ENCODE data around the gene FGGY. TPM values are rescaled to one million over a fixed set of nuclear protein-coding genes. Genes with fewer than 3 reads are reported as not detected.

The FGGY gene
- total RNA-seq, 2 donors from 2014 or later: 14.6 to 24.7 TPM

DNA sequence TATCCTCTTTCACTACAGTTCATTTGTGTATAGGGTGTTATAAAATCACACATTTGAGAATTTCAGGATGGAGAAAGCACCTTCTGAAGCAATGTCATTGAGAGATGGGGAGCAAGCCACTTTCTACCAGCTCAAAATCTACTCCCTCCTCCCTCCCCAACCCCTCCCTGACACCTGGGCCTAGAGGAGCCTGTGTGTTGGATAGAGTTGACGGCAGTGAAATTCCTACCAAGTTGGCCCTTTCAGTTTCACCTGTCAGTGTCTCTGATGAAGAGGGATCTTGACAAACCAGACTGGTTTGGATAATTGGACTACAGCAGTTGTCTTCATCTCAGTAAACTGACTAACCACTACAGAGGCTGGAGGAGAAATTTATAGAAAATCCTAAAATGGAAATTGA is 392.8 kb downstream of the FGGY start:
- DNase-seq (ENCODE audit: low spot score): no peak
- intact Hi-C loops (cut with DNase I): loop anchor here in 1 of 2 donors (5.0 kb wide), 1 partner anchor 392 kb away; the partner anchor contains the start of gene FGGY

DNA sequence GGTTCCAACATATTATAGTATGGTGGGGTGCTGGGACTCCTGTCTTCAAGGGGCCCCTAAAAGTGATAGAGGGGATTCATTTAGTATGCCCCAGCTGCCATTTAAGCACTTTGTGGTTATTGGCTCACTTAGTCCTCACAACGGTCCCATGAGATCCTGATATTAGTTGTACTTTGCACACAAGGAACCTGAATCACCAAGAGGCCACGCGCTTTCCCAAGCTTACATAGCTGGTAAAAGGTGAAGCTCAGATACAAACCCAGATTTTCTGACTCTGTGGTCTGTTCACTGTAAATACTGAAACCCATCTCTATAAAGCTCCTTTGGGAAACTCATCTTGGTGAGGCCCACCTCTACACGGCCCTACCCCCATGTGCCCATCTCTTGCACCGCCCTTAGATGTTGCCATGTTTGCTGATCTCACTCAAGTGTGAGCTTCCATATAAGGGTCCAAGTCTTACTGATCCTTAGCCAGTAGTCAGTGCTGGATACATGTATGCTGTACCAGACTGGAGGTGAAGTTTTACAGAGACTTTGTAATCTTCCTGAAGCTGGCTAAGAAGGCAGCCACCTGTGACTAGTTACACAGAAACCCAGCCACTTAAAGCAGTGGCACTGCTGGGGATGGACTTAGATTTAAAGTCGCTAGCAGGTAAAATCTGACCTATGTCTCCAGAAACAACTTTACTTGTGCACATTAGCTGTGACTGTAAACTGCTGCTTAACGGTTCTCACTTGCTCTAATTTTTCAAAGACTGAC is 393.5 kb downstream of the FGGY start:
- DNase-seq (ENCODE audit: low spot score): no peak
- intact Hi-C loops (cut with DNase I): loop anchor here in 1 of 2 donors (5.0 kb wide), 1 partner anchor 393 kb away; the partner anchor contains the start of gene FGGY

DNA sequence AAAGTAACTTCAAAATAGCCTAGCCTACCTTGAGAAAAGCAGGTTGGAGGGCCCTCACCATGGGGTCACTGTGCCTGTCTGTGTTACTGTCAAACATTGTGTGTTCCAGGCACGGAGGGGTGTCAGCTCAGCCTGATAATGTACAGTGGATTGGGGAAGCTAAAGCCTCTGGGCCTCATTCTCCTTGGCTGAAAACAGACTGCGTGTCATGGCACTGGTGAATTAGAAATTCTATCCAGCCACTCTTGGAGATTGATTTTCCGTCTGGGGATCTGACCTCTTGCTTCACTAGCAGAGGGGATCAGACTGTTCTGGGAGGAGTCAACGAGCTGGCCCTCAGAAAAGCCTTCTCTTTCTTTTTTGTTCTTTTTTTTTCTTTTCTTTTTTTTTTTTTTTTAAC is 394.4 kb downstream of the FGGY start:
- no peak for DNase-seq (ENCODE audit: low spot score)
- intact Hi-C loops (cut with DNase I): loop anchor here in 1 of 2 donors (5.0 kb wide), 1 partner anchor 394 kb away; the partner anchor contains the start of gene FGGY

GRCh38 chr1:59692591-59692990 is 395.7 kb downstream of the FGGY start:
- DNase-seq (ENCODE audit: low spot score): no peak
- intact Hi-C loops (cut with DNase I): loop anchor here in 1 of 2 donors (5.0 kb wide), 1 partner anchor 395 kb away; the partner anchor contains the start of gene FGGY

DNA sequence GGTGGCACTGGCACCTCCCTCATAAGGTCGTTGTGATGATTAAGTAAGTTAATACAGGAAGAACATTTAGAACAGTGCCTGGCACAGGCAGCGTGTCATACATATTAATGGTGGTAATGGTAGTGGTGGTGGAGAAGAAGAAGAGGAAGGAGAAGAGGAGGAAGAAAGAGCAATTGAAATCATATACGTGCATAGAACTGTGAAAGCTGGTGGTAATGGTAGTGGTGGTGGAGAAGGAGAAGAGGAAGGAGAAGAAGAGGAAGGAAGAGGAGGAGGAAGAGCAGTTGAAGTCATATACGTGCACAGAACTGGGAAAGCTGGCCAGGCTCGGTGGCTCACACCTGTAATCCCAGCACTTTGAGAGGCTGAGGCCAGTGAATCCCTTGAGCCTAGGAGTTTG is 396.5 kb downstream of the FGGY start:
- no peak for DNase-seq (ENCODE audit: low spot score)
- intact Hi-C loops (cut with DNase I): loop anchor here in 1 of 2 donors (5.0 kb wide), 1 partner anchor 396 kb away; the partner anchor contains the start of gene FGGY

DNA sequence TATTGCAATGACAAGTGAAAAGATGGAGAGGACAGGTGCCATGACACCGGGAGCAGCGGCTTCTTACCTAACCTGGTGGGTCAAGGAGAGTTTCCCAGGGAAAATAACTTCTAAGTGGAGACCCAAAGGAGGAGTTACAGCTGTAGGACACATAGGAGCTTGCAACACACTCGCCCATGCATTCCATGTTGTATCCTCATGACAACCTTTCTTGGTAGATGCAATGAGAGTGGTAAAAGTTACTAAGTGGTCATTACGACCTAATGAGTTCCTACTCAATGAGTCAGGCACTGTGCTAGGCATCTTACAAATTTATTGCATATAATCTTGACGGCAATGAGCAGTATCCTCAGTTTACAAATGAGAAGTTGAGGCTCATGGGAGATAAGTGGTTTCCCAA is 398.4 kb downstream of the FGGY start:
- DNase-seq (ENCODE audit: low spot score): no peak
- intact Hi-C loops (cut with DNase I): no loop called here

DNA sequence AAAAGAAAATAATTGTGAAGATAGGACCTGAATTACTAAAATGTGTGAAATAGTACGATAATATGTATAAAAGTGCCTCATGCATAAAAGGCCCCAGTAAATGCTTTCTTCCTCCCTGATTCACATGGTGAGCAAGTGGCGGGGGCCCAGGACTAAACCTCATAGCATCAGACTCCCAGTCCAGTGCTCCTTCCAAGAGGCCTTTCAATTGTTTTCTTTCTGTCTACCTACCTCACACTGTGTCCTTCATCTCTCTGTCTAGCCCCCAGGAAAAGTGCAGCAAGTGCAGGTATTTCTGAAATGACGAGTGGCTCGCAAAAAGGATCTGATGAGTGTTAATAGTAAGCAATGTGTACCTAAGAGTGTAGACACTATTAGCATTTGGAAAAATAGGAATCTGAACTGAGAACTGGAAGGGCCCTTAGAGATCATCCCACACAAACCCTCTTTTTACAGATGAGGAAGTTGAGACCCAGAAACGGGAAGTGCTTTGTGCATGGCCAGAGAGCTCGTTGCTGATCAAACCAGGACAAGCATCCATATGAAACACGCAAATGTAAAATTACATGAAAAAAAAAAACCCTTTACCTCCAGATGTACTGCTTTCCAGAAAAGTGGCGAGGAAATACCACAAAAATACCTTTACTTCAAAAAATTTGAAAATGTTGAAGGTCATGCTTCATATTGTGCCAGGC is 399.7 kb downstream of the FGGY start:
- DNase-seq (ENCODE audit: low spot score): no peak
- intact Hi-C loops (cut with DNase I): no loop called here

DNA sequence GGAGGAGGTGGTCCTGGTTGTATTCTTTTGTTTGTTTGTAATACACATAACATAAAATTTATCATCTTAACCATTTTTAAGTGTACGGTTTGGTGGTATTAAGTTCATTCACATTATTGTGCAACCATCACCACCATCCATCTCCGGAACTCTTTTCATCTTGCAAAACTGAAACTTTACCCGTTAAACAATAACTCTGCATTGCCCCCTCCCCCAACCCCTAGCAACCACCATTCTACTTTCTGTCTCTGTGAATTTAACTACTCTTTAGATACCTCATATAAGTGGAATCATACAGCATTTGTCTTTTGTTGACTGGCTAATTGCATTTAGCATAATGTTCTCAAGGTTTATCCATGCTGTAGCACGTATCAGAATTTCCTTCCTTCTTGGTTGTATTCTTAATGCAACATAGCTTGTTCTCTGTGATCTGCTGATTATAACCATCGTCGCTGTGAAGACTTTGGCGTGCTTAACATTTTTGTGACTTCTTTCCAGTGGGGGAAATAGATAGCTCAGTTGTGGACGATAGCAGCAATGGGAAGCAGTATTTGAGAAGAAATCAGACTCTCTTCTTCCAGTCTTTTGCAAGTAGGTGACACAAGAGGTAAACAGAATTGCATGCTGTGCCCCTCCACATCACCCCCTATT is 400.4 kb downstream of the FGGY start:
- intact Hi-C loops (cut with DNase I): no loop called here
- DNase-seq (ENCODE audit: low spot score): no peak

GRCh38 chr1:59698386-59698785 is 401.5 kb downstream of the FGGY start:
- DNase-seq (ENCODE audit: low spot score): no peak
- intact Hi-C loops (cut with DNase I): loop anchor here in 1 of 2 donors (1.0 kb wide), 1 partner anchor 29 kb away; no protein-coding TSS in a partner anchor

DNA sequence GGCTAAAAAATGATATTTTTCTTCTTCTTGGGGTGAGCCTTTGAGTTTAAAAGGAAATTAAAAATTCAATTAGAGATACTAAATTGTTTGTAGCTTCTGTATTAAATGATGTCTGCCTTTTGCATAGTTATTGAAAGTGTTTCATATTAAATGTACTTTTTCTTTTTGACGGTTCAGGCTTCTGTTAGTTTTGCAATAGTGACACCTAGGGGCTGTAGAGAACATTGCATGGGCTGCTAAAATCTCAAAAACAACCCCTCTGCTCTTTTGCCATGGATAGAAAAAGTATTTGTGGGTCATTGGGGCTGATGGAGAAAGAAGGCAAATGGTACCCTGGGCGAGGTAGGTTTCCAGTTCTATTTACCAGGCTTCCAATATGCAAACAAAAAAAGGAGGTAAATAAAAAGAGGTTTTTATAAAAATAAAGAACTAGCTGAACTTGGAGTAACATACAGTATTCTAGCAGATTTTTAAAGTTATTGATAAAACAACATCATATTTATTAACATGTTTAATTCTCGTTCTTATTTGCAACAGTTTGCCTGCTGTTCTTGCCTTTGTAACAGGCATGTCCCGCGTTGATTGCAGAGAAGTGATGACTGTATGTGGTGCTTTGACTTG is 402.4 kb downstream of the FGGY start:
- intact Hi-C loops (cut with DNase I): no loop called here
- DNase-seq (ENCODE audit: low spot score): no peak

GRCh38 chr1:59701376-59701775 is 404.5 kb downstream of the FGGY start:
- intact Hi-C loops (cut with DNase I): loop anchor here (10.0 kb wide), 2 partner anchors 407 to 947 kb away; partner anchors contain the start of gene FGGY (in 1 of the 2)
- DNase-seq (ENCODE audit: low spot score): no peak

DNA sequence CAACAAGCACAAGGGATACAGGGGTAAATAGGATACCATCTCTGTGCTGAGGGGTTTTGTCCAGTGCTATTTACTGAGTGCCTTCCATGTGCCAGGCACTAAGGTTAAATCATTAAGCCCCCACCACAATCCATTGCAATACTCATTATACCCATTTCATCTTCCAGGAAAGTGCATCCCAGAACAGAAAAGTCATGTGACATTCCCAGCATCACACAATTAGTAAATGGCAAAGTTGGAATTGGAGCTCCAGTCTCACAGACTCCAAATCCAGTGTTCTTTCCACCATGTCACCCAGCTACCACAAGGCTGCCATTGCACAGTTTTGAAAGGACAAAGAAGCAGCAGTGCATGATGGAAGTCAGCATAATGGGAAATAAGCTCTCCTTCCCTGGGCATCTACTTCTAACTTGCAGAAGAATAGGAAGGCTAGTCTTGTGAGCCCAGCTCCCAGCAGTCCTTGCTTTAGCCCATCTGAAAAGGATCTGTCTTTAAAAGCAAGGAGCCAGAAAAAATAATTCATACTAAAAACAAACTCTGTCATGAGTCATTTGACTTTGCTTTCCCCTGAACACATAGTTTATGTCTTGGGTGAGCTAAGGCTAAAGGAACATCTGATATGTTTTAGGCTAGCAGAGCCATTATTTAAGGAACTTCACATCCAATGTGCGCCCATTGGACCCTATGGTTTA is 406.5 kb downstream of the FGGY start:
- DNase-seq (ENCODE audit: low spot score): no peak
- intact Hi-C loops (cut with DNase I): loop anchor here (10.0 kb wide), 2 partner anchors 409 to 949 kb away; partner anchors contain the start of gene FGGY (in 1 of the 2)

- no peak for DNase-seq (ENCODE audit: low spot score)
- intact Hi-C loops (cut with DNase I): loop anchor here (10.0 kb wide), 2 partner anchors 409 to 949 kb away; partner anchors contain the start of gene FGGY (in 1 of the 2)
Measured at GRCh38 chr1:59703918-59704378, 407.1 kb downstream of the FGGY start.

DNA sequence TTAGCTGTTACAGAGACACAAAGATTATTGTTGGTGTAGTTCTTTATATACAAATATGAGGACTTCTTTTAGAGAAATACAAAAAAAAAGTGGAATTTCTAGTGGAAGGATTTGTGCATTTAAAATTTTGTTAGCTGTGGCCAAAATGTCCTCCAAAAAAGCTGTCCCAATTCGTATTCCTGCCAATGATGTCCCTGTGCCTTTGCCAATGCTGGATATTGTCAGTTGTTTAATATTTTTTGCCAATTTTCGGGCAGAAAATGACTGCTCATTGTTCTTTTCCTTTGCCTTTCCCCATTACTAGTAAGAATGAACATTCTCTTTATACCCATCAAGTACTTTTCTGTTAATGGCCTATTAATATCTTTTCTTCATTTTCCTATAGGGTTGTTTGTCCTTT is 407.8 kb downstream of the FGGY start:
- no peak for DNase-seq (ENCODE audit: low spot score)
- intact Hi-C loops (cut with DNase I): loop anchor here (10.0 kb wide), 2 partner anchors 410 to 950 kb away; partner anchors contain the start of gene FGGY (in 1 of the 2)

DNA sequence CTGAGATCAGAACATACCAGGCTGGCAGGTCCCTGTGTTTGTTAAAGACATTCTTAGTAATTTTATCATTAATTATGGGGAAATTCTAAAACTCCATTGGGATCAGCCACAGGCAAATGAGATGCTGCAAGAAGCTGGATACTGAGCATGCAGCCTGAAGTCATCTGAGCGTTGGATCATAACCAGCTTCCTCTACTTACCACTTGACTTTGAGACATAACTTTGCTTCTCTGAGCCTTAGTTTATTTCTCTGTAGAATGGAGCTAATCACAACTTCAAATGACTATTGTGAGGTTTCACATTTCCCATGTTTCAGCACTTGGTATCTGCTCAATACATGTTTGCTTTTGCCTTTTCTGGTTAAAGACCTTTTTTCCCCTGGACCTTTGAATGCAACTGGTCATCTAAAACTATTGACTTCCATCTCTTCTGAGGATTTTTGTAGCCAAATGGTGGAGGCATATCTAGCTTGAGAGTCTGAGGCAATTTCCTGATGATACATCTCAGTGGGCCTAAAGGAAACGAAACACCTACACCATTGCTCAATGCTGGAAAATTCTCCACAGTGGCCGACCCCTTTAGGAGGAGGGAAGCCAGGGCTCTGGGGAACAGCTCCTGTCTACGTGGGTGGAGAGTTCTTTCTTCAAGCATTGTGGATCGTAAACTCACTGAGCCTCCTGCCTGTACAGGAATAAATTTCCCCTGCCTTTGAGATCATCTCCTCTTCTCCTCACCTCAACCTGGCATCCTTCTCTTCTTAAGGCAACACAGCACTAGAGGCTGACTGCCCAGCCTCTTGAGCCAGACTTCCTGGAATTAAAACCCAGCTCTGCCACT is 408.8 kb downstream of the FGGY start:
- intact Hi-C loops (cut with DNase I): loop anchor here (10.0 kb wide), 2 partner anchors 411 to 951 kb away; partner anchors contain the start of gene FGGY (in 1 of the 2)
- peak; percentile 82 for DNase-seq (ENCODE audit: low spot score)

DNA sequence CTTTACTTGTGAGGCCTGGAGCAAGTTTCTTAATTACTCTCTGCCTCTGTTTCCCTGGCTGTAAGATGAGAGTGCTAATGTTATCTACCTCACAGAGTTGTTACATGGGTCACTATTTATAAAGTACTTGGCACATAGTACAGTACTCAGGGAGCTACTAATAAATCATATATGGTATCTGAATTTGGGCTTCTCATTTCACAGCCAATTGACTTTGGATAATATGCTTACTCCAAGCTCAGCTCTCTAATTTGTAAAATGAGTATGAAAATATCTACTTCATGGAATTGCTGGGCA is 409.4 kb downstream of the FGGY start:
- DNase-seq (ENCODE audit: low spot score): no peak
- intact Hi-C loops (cut with DNase I): loop anchor here (10.0 kb wide), 2 partner anchors 411 to 951 kb away; partner anchors contain the start of gene FGGY (in 1 of the 2)

DNA sequence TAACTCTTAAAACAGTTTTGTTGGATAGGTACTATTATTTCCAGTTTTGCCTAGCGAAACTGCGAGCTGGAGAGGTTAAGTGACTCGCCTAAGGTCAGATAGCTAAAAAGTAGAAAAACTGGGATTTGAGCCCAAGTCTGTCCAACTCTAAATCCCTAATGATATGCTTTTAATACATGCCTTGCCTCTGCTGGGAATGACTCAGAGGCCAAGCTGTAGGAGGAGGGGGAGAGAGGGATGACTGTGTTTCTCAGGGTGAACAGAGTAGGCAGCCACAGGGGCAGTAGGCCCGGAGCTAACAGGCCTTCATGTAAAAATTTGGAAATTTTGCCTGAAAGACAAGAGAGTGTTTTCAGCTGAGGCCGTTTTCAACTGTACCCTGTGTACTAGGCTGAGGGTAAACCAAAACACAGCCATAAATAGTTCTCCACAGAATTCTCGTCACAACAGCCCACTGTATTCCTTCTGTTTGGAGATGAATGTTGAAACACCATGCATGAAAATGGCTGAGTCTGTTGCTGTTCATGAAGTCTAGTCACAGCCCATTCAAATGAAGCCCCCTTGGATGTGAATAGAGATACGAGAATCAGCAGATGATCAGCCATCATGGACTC is 410.4 kb downstream of the FGGY start:
- peak; percentile 83 for DNase-seq (ENCODE audit: low spot score)
- intact Hi-C loops (cut with DNase I): loop anchor here (10.0 kb wide), 2 partner anchors 412 to 952 kb away; partner anchors contain the start of gene FGGY (in 1 of the 2)
